H1 (cell line): ENCODE results near the gene SKIDA1. TPM values are rescaled to one million over a fixed set of nuclear protein-coding genes. Genes with fewer than 3 reads are reported as not detected.

Experiments used
- CTCF ChIA-PET: fragments of 300-600 bp; sonication (Branson Sonifier 250); formaldehyde crosslinking; loops from one replicate; lab custom pipeline; 2021; ENCODE audit not compliant: partially characterized antibody; lab: Charles Lee
- POLR2A ChIA-PET: fragments of 300-600 bp; sonication (Branson Sonifier 250); formaldehyde crosslinking; loops from one replicate; lab custom pipeline; 2021; ENCODE audit warnings: inconsistent platforms; ENCODE audit not compliant: partially characterized antibody; lab: Charles Lee
- DNase-seq, 2 experiments: peaks; one replicate each; pipeline versions ENCODE4 v3.0.0 to v3.0.0-alpha.2; 2010 to 2022; ENCODE audit warnings: low spot score in 2 of 2, low read depth in 1 of 2, mixed read lengths in 1 of 2
- FAIRE-seq: peaks from 2 replicates; lab custom pipeline; 2011; peaks lifted over from hg19 to GRCh38; lab: Jason Lieb, UNC
- H2AFZ ChIP-seq: 2 replicates; pipeline ENCODE4 v1.8.1; 2012; ENCODE audit warnings: low read length, inconsistent platforms
- H2AK5ac ChIP-seq: 2 replicates; pipeline ENCODE4 v1.6.1; 2013; ENCODE audit warnings: low read depth, low read length
- H2BK120ac ChIP-seq: replicated peaks from 2 replicates; pipeline ENCODE3; 2013; ENCODE audit warnings: low read depth, low read length, inconsistent platforms
- H2BK12ac ChIP-seq: 2 replicates; pipeline ENCODE4 v1.6.1; 2013; ENCODE audit warnings: low read depth, low read length
- H2BK15ac ChIP-seq: 2 replicates; pipeline ENCODE4 v1.6.1; 2013; ENCODE audit warnings: low read length
- H2BK20ac ChIP-seq: 2 replicates; pipeline ENCODE4 v1.6.1; 2013; ENCODE audit warnings: low read length
- H2BK5ac ChIP-seq: 2 replicates; pipeline ENCODE4 v1.6.1; 2013; ENCODE audit warnings: low read depth, low read length
- H3K14ac ChIP-seq: 2 replicates; pipeline ENCODE4 v1.6.1; 2013; ENCODE audit warnings: inconsistent platforms; ENCODE audit not compliant: insufficient read length
- H3K18ac ChIP-seq: 2 replicates; pipeline ENCODE4 v1.6.1; 2013; ENCODE audit warnings: low read length; ENCODE audit errors: extremely low read depth
- H3K23ac ChIP-seq: 2 replicates; pipeline ENCODE4 v1.6.1; 2013; ENCODE audit warnings: inconsistent platforms; ENCODE audit not compliant: insufficient read length
- H3K23me2 ChIP-seq: 2 replicates; pipeline ENCODE4 v1.6.1; 2013; ENCODE audit warnings: low read depth, low read length
- H3K27ac ChIP-seq: 2 replicates; pipeline ENCODE4 v1.6.1; 2011; ENCODE audit warnings: low read depth, low read length, inconsistent platforms
- H3K27me3 ChIP-seq, 4 experiments: replicated peaks in 1 of 4; 1 replicate in 1 of 4; 2 replicates in 3 of 4; pipeline versions ENCODE4 v1.6.1 to v1.8.1; 2011 to 2013; ENCODE audit warnings: low read length in 3 of 4, mild to moderate bottlenecking in 3 of 4, inconsistent platforms in 2 of 4, mixed read lengths in 2 of 4, moderate library complexity in 1 of 4; ENCODE audit not compliant: control insufficient read depth in 3 of 4, insufficient read depth in 3 of 4; ENCODE audit errors: extremely low read depth in 1 of 4
- H3K36me3 ChIP-seq, 4 experiments: 2 replicates each; pipeline versions ENCODE4 v1.6.1 to v1.8.1; 2011 to 2013; ENCODE audit warnings: mild to moderate bottlenecking in 4 of 4, low read length in 3 of 4, moderate library complexity in 2 of 4, control low read depth in 1 of 4, inconsistent platforms in 1 of 4; ENCODE audit not compliant: insufficient read depth in 4 of 4, control insufficient read depth in 2 of 4
- H3K4ac ChIP-seq: replicated peaks from 2 replicates; pipeline ENCODE3; 2013; ENCODE audit warnings: low read length, low read depth, mixed read lengths, inconsistent platforms; ENCODE audit not compliant: insufficient read length
- H3K4me1 ChIP-seq, 4 experiments: replicated peaks in 1 of 4; 1 replicate in 1 of 4; 2 replicates in 3 of 4; pipeline versions ENCODE4 v1.6.1 to v1.8.1; 2011 to 2013; ENCODE audit warnings: low read length in 3 of 4, inconsistent platforms in 2 of 4, mixed read lengths in 1 of 4; ENCODE audit not compliant: insufficient read depth in 4 of 4, control insufficient read depth in 3 of 4
- H3K4me2 ChIP-seq, 2 experiments: 2 replicates each; pipeline versions ENCODE4 v1.6.1 to v1.8.1; 2011 to 2013; ENCODE audit warnings: low read depth in 2 of 2, low read length in 2 of 2, control low read depth in 1 of 2, inconsistent platforms in 1 of 2, mild to moderate bottlenecking in 1 of 2; ENCODE audit not compliant: insufficient read depth in 1 of 2
- H3K4me3 ChIP-seq, 4 experiments: fragments of 200-600, 300-600 bp in 1 of 4; sonication (generic), shearing (Covaris generic), sonication (Bioruptor Twin) in 1 of 4; 2 replicates each; pipeline versions ENCODE4 v1.5.1 to v1.8.1; 2011 to 2016; ENCODE audit warnings: low read length in 4 of 4, low read depth in 3 of 4, control low read depth in 2 of 4, inconsistent platforms in 2 of 4, mild to moderate bottlenecking in 2 of 4, mixed read lengths in 1 of 4, moderate library complexity in 1 of 4; ENCODE audit not compliant: insufficient read depth in 2 of 4; ENCODE audit errors: extremely low read depth in 1 of 4
- H3K56ac ChIP-seq: replicated peaks from 2 replicates; pipeline ENCODE3; 2013; ENCODE audit warnings: low read depth, mild to moderate bottlenecking, mixed read lengths, low read length, inconsistent platforms; ENCODE audit not compliant: insufficient read length
- H3K79me1 ChIP-seq: 2 replicates; pipeline ENCODE4 v1.6.1; 2013; ENCODE audit warnings: low read depth, low read length, control low read depth
- H3K79me2 ChIP-seq, 2 experiments: 2 replicates each; pipeline versions ENCODE4 v1.6.1 to v1.8.1; 2012 to 2013; ENCODE audit warnings: low read length in 2 of 2, mild to moderate bottlenecking in 2 of 2, inconsistent platforms in 1 of 2; ENCODE audit not compliant: insufficient read depth in 2 of 2, control insufficient read depth in 1 of 2
- H3K9ac ChIP-seq, 4 experiments: replicated peaks in 1 of 4; 1 replicate in 1 of 4; 2 replicates in 3 of 4; pipeline versions ENCODE4 v1.6.1 to v1.8.1; 2011 to 2013; ENCODE audit warnings: low read depth in 3 of 4, low read length in 3 of 4, control low read depth in 2 of 4, mild to moderate bottlenecking in 2 of 4, moderate library complexity in 2 of 4, inconsistent platforms in 1 of 4; ENCODE audit errors: extremely low read depth in 1 of 4
- H3K9me3 ChIP-seq, 2 experiments: 2 replicates each; pipeline versions ENCODE4 v1.6.1 to v1.8.1; 2012 to 2013; ENCODE audit warnings: mild to moderate bottlenecking in 2 of 2, moderate library complexity in 2 of 2, control low read depth in 1 of 2, inconsistent platforms in 1 of 2, low read depth in 1 of 2, low read length in 1 of 2, mixed read lengths in 1 of 2; ENCODE audit not compliant: insufficient read depth in 2 of 2
- H4K20me1 ChIP-seq, 2 experiments: replicated peaks in 1 of 2; 2 replicates each; pipeline versions ENCODE3 to v1.8.1; 2011 to 2013; ENCODE audit warnings: inconsistent platforms in 2 of 2, low read length in 2 of 2, mild to moderate bottlenecking in 1 of 2; ENCODE audit not compliant: insufficient read depth in 2 of 2, control insufficient read depth in 1 of 2
- H4K5ac ChIP-seq: 2 replicates; pipeline ENCODE4 v1.6.1; 2013; ENCODE audit warnings: low read length, low read depth, mixed read lengths, inconsistent platforms; ENCODE audit not compliant: insufficient read length
- H4K8ac ChIP-seq: 2 replicates; pipeline ENCODE4 v1.8.0; 2013; ENCODE audit warnings: mild to moderate bottlenecking, moderate library complexity, low read length, inconsistent platforms; ENCODE audit not compliant: insufficient read depth; ENCODE audit errors: extremely low read depth
- H4K91ac ChIP-seq: replicated peaks from 2 replicates; pipeline ENCODE3; 2013; ENCODE audit warnings: low read length, mixed read lengths, inconsistent platforms; ENCODE audit not compliant: insufficient read length
- EP300 ChIP-seq, 2 experiments: IDR thresholded peaks; 1 replicate in 1 of 2; 2 replicates in 1 of 2; pipeline ENCODE4 v1.6.1; 2011 to 2012; ENCODE audit warnings: low read depth in 2 of 2, low read length in 2 of 2, mild to moderate bottlenecking in 2 of 2, borderline replicate concordance in 1 of 2, inconsistent platforms in 1 of 2, moderate library complexity in 1 of 2
- GTF2F1 ChIP-seq: IDR thresholded peaks from 2 replicates; pipeline ENCODE4 v1.6.1; 2012; ENCODE audit warnings: low read depth, low read length, improper control_type of control experiment, borderline replicate concordance
- JUN ChIP-seq: IDR thresholded peaks from 2 replicates; pipeline ENCODE4 v1.6.1; 2011; ENCODE audit warnings: low read depth, mild to moderate bottlenecking, improper control_type of control experiment, low read length
- JUND ChIP-seq: IDR thresholded peaks from 2 replicates; pipeline ENCODE4 v1.6.1; 2011; ENCODE audit warnings: mild to moderate bottlenecking, improper control_type of control experiment, low read length
- KDM1A ChIP-seq: fragments of 200-600, 300-600 bp; sonication (generic); IDR thresholded peaks from 2 replicates; pipeline ENCODE4 v1.7.1; 2016; ENCODE audit warnings: mild to moderate bottlenecking, low read length, borderline replicate concordance
- RAD21 ChIP-seq, 2 experiments: IDR thresholded peaks in 1 of 2; conservative IDR thresholded peaks in 1 of 2; 2 replicates each; pipeline ENCODE4 v1.6.1; 2011; ENCODE audit warnings: low read depth in 2 of 2, low read length in 2 of 2, improper control_type of control experiment in 1 of 2, inconsistent platforms in 1 of 2, mild to moderate bottlenecking in 1 of 2, moderate library complexity in 1 of 2
- SAP30 ChIP-seq: fragments of 300-600 bp; sonication (generic); IDR thresholded peaks from 2 replicates; pipeline ENCODE4 v1.7.1; 2012; ENCODE audit warnings: low read length, moderate library complexity, mild to moderate bottlenecking, inconsistent platforms; ENCODE audit not compliant: insufficient read depth, insufficient replicate concordance
- WGBS, 2 experiments: shearing (Covaris generic) in 1 of 2; methylation state at CpG; one replicate each; pipeline versions ENCODE4 v1.1.6 to v1.1.7; 2013 to 2015; ENCODE audit warnings: low lambda C conversion rate in 2 of 2, mixed read lengths in 2 of 2, inconsistent platforms in 1 of 2, low coverage in 1 of 2, missing lambda C conversion rate in 1 of 2; ENCODE audit not compliant: insufficient replicate concordance in 2 of 2, insufficient coverage in 1 of 2, insufficient read length in 1 of 2; ENCODE audit errors: extremely low coverage in 1 of 2, missing lambda C conversion rate in 1 of 2; 5-methylcytosine and 5-hydroxymethylcytosine counted together
- polyA plus RNA-seq, 7 experiments: library from polyadenylated mRNA; depleted of rRNA in 3 of 7; stranded (reverse) in 5 of 7; unstranded in 2 of 7; fragments of >200 nt in 5 of 7; fragments of 200-250 nt in 2 of 7; gene quantifications; 1 replicate in 5 of 7; 2 replicates in 1 of 7; 4 replicates in 1 of 7; pipeline versions ENCODE4 v1.2.1 to v1.2.3, GENCODE V29; 2011 to 2013; ENCODE audit warnings: missing spikeins in 2 of 7, mixed read lengths in 2 of 7
- total RNA-seq: library from RNA; stranded (reverse); fragmentation: NEBNext Ultra II Directional; extraction: Animal tissue kit (Norgen Biotek cat#: 25700); gene quantifications from 2 replicates; pipeline ENCODE4 v1.2.1, GENCODE V29; 2021

Gene SKIDA1
- total and polyA plus RNA-seq, 2 of the 8 experiments (the other 6 are each of a cell fraction or from before 2014, with no cell fraction given), result 1.5 to 8.0 TPM

- Histone ChIP-seq H3K4me3 (no peak overlapping the region), H3K23ac (no peak overlapping the region), H3K79me2 (peaks cover 8 to 78% of the 10 kb centered on the region in 2 experiments; a peak in 3 of 4 replicates), H4K91ac (no peak overlapping the region), H2BK12ac (no peak overlapping the region), H3K27me3 (no peaks in the 10 kb centered on the region), H4K20me1 (peaks cover 0 to 2% of the 10 kb centered on the region in 2 experiments), H2AFZ (no peak overlapping the region), H3K4me2 (no peak overlapping the region), H2AK5ac (no peak overlapping the region), H2BK20ac (no peak overlapping the region), H3K36me3 (peaks cover 5 to 51% (median 25%) of the 10 kb centered on the region in 4 experiments), H3K14ac (no peak overlapping the region), H2BK5ac (no peak overlapping the region), H3K4ac (no peak overlapping the region), H4K8ac (no peak overlapping the region), H4K5ac (peak overlapping the region; percentile 29), H3K23me2 (peaks cover 4% of the 10 kb centered on the region; the same call in 1 of the 2 replicates), H3K4me1 (peaks cover 0 to 6% (median 4%) of the 10 kb centered on the region in 4 experiments; a peak in 5 of 7 replicates), H3K18ac (no peak overlapping the region), H3K9ac (no peak overlapping the region)
- ChIA-PET CTCF (interaction anchor here (0.6 to 2.0 kb wide), 8 partner anchors 13 to 287 kb away, joined by 3 to 11 read pairs (median 4); no protein-coding TSS in a partner anchor), POLR2A (interaction anchor here (0.8 to 2.4 kb wide), 9 partner anchors 8 to 28 kb away, joined by 3 to 9 read pairs (median 6); partner anchors contain the start of gene SKIDA1)
- FAIRE-seq (no peak), DNase-seq (peak in 1 of 2 experiments; percentile 35)
- WGBS, 2 experiments, result 100% methylated on average over 3 of the region's 3 CpGs; no CpG with 5 or more reads in 1 of the 2 experiments
- TF ChIP-seq SAP30 (no peak), EP300 (IDR thresholded peaks at IDR 0.05; ENCODE audit: borderline replicate concordance in 1 of 2, low read depth in 2 of 2, low read length in 2 of 2) (no peak), JUND (no peak), GTF2F1 (no peak), JUN (no peak), KDM1A (no peak), RAD21 (IDR thresholded peaks at IDR 0.05 in 1 of 2, conservative IDR thresholded peaks at IDR 0.05 in 1 of 2; ENCODE audit: low read depth in 2 of 2, low read length in 2 of 2) (no peak)
- TF ChIP-seq, all 59 proteins: peak for 0
- peaks cover 3% of the 10 kb centered on the region; the same call in 1 of the 2 replicates for H3K79me1 ChIP-seq
- no peak overlapping the region for H3K27ac ChIP-seq
- H2BK120ac ChIP-seq, result no peak overlapping the region
- H2BK15ac ChIP-seq, result no peak overlapping the region
- H3K56ac ChIP-seq, result no peak overlapping the region
- H3K9me3 ChIP-seq, result no peaks in the 10 kb centered on the region
Observed at GRCh38 chr10:21536874-21537273, 11.4 kb upstream of the SKIDA1 start.
